H9 (cell line): ENCODE data around the gene PLEK. TPM values are rescaled to one million over a fixed set of nuclear protein-coding genes. Genes with fewer than 3 reads are reported as not detected.

ENCODE experiments used
- DNase-seq: peaks from one replicate; pipeline ENCODE4 v3.0.0-alpha.2; 2017
- H2AFZ ChIP-seq: one replicate; pipeline ENCODE4 v1.6.1; 2013; ENCODE audit warnings: mild to moderate bottlenecking, low read length, control low read depth, moderate library complexity
- H2AK5ac ChIP-seq: 2 replicates; pipeline ENCODE4 v1.6.1; 2013; ENCODE audit warnings: low read length, control low read depth, mixed read lengths; ENCODE audit not compliant: insufficient read length
- H2BK120ac ChIP-seq: one replicate; pipeline ENCODE4 v1.6.1; 2013; ENCODE audit warnings: low read depth, mild to moderate bottlenecking, low read length, control low read depth, inconsistent platforms; ENCODE audit not compliant: poor library complexity, severe bottlenecking
- H2BK12ac ChIP-seq: 2 replicates; pipeline ENCODE4 v1.6.1; 2013; ENCODE audit warnings: low read length, control low read depth, mixed read lengths, low read depth; ENCODE audit not compliant: insufficient read length
- H2BK15ac ChIP-seq: 2 replicates; pipeline ENCODE4 v1.6.1; 2013; ENCODE audit warnings: low read depth, low read length, control low read depth
- H2BK20ac ChIP-seq: one replicate; pipeline ENCODE4 v1.6.1; 2013; ENCODE audit warnings: low read depth, mild to moderate bottlenecking, low read length, control low read depth, inconsistent platforms; ENCODE audit not compliant: poor library complexity, severe bottlenecking
- H2BK5ac ChIP-seq: 2 replicates; pipeline ENCODE4 v1.6.1; 2013; ENCODE audit warnings: low read length, control low read depth, mixed read lengths; ENCODE audit not compliant: insufficient read length
- H3K14ac ChIP-seq: 2 replicates; pipeline ENCODE4 v1.6.1; 2013; ENCODE audit warnings: low read length, control low read depth; ENCODE audit not compliant: insufficient read depth
- H3K18ac ChIP-seq: 2 replicates; pipeline ENCODE4 v1.6.1; 2013; ENCODE audit warnings: low read depth, mild to moderate bottlenecking, mixed read lengths, low read length, control low read depth; ENCODE audit not compliant: insufficient read length
- H3K23ac ChIP-seq: 2 replicates; pipeline ENCODE4 v1.6.1; 2013; ENCODE audit warnings: low read length, control low read depth, mixed read lengths, low read depth; ENCODE audit not compliant: insufficient read length
- H3K23me2 ChIP-seq: 2 replicates; pipeline ENCODE4 v1.6.1; 2013; ENCODE audit warnings: low read depth, mild to moderate bottlenecking, mixed read lengths, low read length, control low read depth; ENCODE audit not compliant: insufficient read length, poor library complexity, severe bottlenecking
- H3K27ac ChIP-seq: 2 replicates; pipeline ENCODE4 v1.5.1; 2013; ENCODE audit warnings: low read length, control low read depth, mixed read lengths, low read depth; ENCODE audit not compliant: insufficient read length
- H3K27me3 ChIP-seq: 2 replicates; pipeline ENCODE4 v1.6.1; 2013; ENCODE audit warnings: low read length, control low read depth, inconsistent platforms; ENCODE audit not compliant: insufficient read depth
- H3K4ac ChIP-seq: 2 replicates; pipeline ENCODE4 v1.6.1; 2013; ENCODE audit warnings: low read depth, mild to moderate bottlenecking, control low read depth, inconsistent platforms, low read length, moderate library complexity
- H3K4me1 ChIP-seq: 2 replicates; pipeline ENCODE4 v1.6.1; 2013; ENCODE audit warnings: low read length, control low read depth, inconsistent platforms; ENCODE audit not compliant: insufficient read depth
- H3K4me2 ChIP-seq: 2 replicates; pipeline ENCODE4 v1.6.1; 2013; ENCODE audit warnings: low read length, control low read depth, mixed read lengths; ENCODE audit not compliant: insufficient read length, insufficient read depth
- H3K56ac ChIP-seq: 2 replicates; pipeline ENCODE4 v1.6.1; 2013; ENCODE audit warnings: low read depth, mild to moderate bottlenecking, mixed read lengths, low read length, control low read depth; ENCODE audit not compliant: insufficient read length
- H3K79me1 ChIP-seq: 2 replicates; pipeline ENCODE4 v1.6.1; 2013; ENCODE audit warnings: low read depth, mild to moderate bottlenecking, moderate library complexity, low read length, control low read depth, inconsistent platforms; ENCODE audit not compliant: insufficient read depth, poor library complexity, severe bottlenecking
- H3K79me2 ChIP-seq: 2 replicates; pipeline ENCODE4 v1.6.1; 2013; ENCODE audit warnings: low read length, control low read depth, inconsistent platforms; ENCODE audit not compliant: insufficient read depth
- H3K9ac ChIP-seq: 2 replicates; pipeline ENCODE4 v1.6.1; 2013; ENCODE audit warnings: low read length, control low read depth, mixed read lengths; ENCODE audit not compliant: insufficient read length; ENCODE audit errors: extremely low read depth
- H3K9me3 ChIP-seq: one replicate; pipeline ENCODE4 v1.6.1; 2013; ENCODE audit warnings: low read depth, low read length, inconsistent platforms; ENCODE audit not compliant: control insufficient read depth
- H3T11ph ChIP-seq: one replicate; pipeline ENCODE4 v1.6.1; 2013; ENCODE audit warnings: mild to moderate bottlenecking, low read length, control low read depth, inconsistent platforms
- H4K20me1 ChIP-seq: one replicate; pipeline ENCODE4 v1.6.1; 2013; ENCODE audit not compliant: control insufficient read depth, insufficient read length, insufficient read depth
- H4K5ac ChIP-seq: 2 replicates; pipeline ENCODE4 v1.6.1; 2013; ENCODE audit warnings: low read depth, mild to moderate bottlenecking, mixed read lengths, low read length, control low read depth; ENCODE audit not compliant: insufficient read length
- H4K8ac ChIP-seq: replicated peaks from 2 replicates; pipeline ENCODE4 v1.6.1; 2013; ENCODE audit warnings: low read length, control low read depth, mixed read lengths, low read depth; ENCODE audit not compliant: insufficient read length
- H4K91ac ChIP-seq: 2 replicates; pipeline ENCODE4 v1.6.1; 2013; ENCODE audit warnings: low read depth, mild to moderate bottlenecking, moderate library complexity, mixed read lengths, low read length, control low read depth; ENCODE audit not compliant: insufficient read length
- H3K27ac Mint-ChIP-seq, 3 experiments: 2 replicates in 2 of 3; 3 replicates in 1 of 3; pipeline ENCODE4 v1.8.0; 2020 to 2021; ENCODE audit warnings: mixed read lengths in 3 of 3, mild to moderate bottlenecking in 1 of 3, moderate library complexity in 1 of 3
- H3K27me3 Mint-ChIP-seq: 2 replicates; pipeline ENCODE4 v1.8.0; 2021; ENCODE audit warnings: low read depth, mild to moderate bottlenecking, moderate library complexity, mixed read lengths
- H3K36me3 Mint-ChIP-seq, 3 experiments: 2 replicates in 2 of 3; 3 replicates in 1 of 3; pipeline ENCODE4 v1.8.0; 2020 to 2021; ENCODE audit warnings: low read depth in 3 of 3, mixed read lengths in 3 of 3; ENCODE audit not compliant: insufficient read depth in 1 of 3
- H3K4me1 Mint-ChIP-seq, 2 experiments: 2 replicates each; pipeline ENCODE4 v1.8.0; 2020; ENCODE audit warnings: mixed read lengths in 2 of 2
- H3K4me3 Mint-ChIP-seq, 2 experiments: 2 replicates in 1 of 2; 3 replicates in 1 of 2; pipeline ENCODE4 v1.8.0; 2020 to 2021; ENCODE audit warnings: mild to moderate bottlenecking in 2 of 2, mixed read lengths in 2 of 2, moderate library complexity in 1 of 2
- H3K9me3 Mint-ChIP-seq, 2 experiments: 2 replicates in 1 of 2; 3 replicates in 1 of 2; pipeline ENCODE4 v1.8.0; 2020; ENCODE audit warnings: mild to moderate bottlenecking in 2 of 2, mixed read lengths in 2 of 2, moderate library complexity in 1 of 2
- WGBS: extraction: QIAGEN DNeasy Blood & Tissue Kit; methylation state at CpG from one replicate; pipeline ENCODE4 v1.1.7; 2013; ENCODE audit warnings: missing lambda C conversion rate, low lambda C conversion rate, mixed read lengths; ENCODE audit not compliant: insufficient read length; ENCODE audit errors: extremely low coverage; 5-methylcytosine and 5-hydroxymethylcytosine counted together
- total RNA-seq: library from RNA; stranded (reverse); gene quantifications from 2 replicates; pipeline ENCODE4 v1.2.1, GENCODE V29; 2021
- TF ChIP-seq, protein P1 (sequence below): fragments of 200-600 bp; sonication (generic); conservative IDR thresholded peaks from 3 replicates; pipeline ENCODE4 v1.8.0; 2021; ENCODE audit warnings: antibody characterized with exemption, mild to moderate bottlenecking

Gene PLEK
- total RNA-seq, 1 experiment from 2014 or later: not detected

- no peaks in the 10 kb centered on the region for H3K27me3 ChIP-seq
- H4K20me1 ChIP-seq: no peaks in the 10 kb centered on the region
- no peak overlapping the region for H2BK15ac ChIP-seq
- H3K79me2 ChIP-seq: no peaks in the 10 kb centered on the region
- H3K27ac ChIP-seq: no peak overlapping the region
- H2BK120ac ChIP-seq: no peak overlapping the region
- no peak overlapping the region for H4K91ac ChIP-seq
- H3K27ac Mint-ChIP-seq: no peak overlapping the region
- H2BK5ac ChIP-seq: no peak overlapping the region
- H3K79me1 ChIP-seq: no peaks in the 10 kb centered on the region
- no peak overlapping the region for H4K8ac ChIP-seq
- no CpG with 5 or more reads among the region's 2 CpGs for WGBS
- no peak overlapping the region for H2BK12ac ChIP-seq
- H3K27me3 Mint-ChIP-seq: peaks cover 37% of the 10 kb centered on the region
- H3K4me1 Mint-ChIP-seq: no peaks in the 10 kb centered on the region; a peak in 1 of 4 replicates
- H3K9me3 Mint-ChIP-seq: peaks cover 0 to 8% of the 10 kb centered on the region in 2 experiments; a peak in 3 of 5 replicates
- H3K4ac ChIP-seq: no peak overlapping the region
- no peak overlapping the region for H2AK5ac ChIP-seq
- no peaks in the 10 kb centered on the region for H3K9me3 ChIP-seq
- H3T11ph ChIP-seq: no peak overlapping the region
- no peak overlapping the region for H2AFZ ChIP-seq
- H4K5ac ChIP-seq: no peak overlapping the region
- DNase-seq: no peak
- no peak overlapping the region for H3K4me3 Mint-ChIP-seq
- H3K23me2 ChIP-seq: peaks cover 4% of the 10 kb centered on the region
- H3K23ac ChIP-seq: no peak overlapping the region
- no peak overlapping the region for H3K18ac ChIP-seq
- no peak overlapping the region for H3K9ac ChIP-seq
- H3K36me3 Mint-ChIP-seq: no peaks in the 10 kb centered on the region
- H3K14ac ChIP-seq: no peak overlapping the region
- no peaks in the 10 kb centered on the region for H3K4me1 ChIP-seq
- no peak overlapping the region for H2BK20ac ChIP-seq
- no peak overlapping the region for H3K4me2 ChIP-seq
- TF ChIP-seq, protein P1, sequence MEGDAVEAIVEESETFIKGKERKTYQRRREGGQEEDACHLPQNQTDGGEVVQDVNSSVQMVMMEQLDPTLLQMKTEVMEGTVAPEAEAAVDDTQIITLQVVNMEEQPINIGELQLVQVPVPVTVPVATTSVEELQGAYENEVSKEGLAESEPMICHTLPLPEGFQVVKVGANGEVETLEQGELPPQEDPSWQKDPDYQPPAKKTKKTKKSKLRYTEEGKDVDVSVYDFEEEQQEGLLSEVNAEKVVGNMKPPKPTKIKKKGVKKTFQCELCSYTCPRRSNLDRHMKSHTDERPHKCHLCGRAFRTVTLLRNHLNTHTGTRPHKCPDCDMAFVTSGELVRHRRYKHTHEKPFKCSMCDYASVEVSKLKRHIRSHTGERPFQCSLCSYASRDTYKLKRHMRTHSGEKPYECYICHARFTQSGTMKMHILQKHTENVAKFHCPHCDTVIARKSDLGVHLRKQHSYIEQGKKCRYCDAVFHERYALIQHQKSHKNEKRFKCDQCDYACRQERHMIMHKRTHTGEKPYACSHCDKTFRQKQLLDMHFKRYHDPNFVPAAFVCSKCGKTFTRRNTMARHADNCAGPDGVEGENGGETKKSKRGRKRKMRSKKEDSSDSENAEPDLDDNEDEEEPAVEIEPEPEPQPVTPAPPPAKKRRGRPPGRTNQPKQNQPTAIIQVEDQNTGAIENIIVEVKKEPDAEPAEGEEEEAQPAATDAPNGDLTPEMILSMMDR: no peak
- H3K56ac ChIP-seq: no peak overlapping the region
These were observed 39.1 kb downstream of the PLEK start for GRCh38 chr2:68404164-68404563.
